NCI-H2227 treated with DMSO at 0.1 percent for 48 hours (cell line): ENCODE measurements around the gene GALNT1.
"Not testable (repeated sequence)": the region's sequence is repeated elsewhere in the genome, so short reads cannot be mapped to it uniquely, and the experiment has no call there.

Experiments
- DNase-seq: peaks from one replicate; lab custom pipeline; 2025; lab: John Stamatoyannopoulos, UW

GALNT1 gene

DNA sequence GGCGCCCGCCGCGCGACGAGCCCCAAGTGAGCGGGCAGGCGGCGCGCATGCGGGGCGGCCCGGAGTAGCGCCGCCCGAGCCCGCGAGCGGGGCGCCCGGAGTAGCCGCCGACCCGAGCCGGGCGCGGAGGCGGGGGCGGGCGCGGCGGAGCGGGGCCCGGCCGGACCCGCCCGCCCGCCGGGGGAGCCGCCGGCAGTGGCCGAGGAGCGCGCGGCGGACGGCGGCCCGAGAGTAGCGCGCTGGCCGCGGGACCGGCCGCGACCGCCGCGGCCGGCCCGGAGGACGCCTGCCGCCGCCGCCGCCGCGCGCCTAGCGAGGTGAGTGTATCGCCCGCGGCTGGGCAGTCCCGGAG is at the start of gene GALNT1:
Gene GALNT1 (plus strand): TSS at position 195 of the 352 bp plus-strand sequence. CDS start 72,923 bp downstream, outside the sequence.
- DNase-seq = no peak

DNA sequence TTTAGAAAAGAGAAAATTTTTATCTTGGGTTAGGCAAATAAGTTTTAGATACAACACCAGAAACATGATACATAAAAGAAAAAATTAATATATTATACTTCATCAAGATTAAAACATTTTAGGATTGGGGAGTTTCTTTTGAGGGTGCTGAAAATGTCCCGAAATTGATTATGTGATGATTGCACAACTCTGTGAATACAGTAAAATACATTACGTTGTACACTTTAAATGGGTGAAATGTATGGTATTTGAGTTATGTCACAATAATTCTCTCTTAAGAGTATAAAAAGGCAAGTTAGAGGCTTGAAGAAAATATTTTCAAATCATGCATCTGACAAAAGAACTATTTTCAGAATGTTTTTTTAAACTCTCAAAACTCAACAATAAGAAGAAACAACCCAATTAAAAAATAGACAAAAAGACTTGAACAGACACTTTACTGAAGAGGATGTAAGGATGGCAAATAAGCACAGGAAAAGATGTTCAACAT is 47.6 kb upstream of the GALNT1 start:
- DNase-seq = no peak

DNA sequence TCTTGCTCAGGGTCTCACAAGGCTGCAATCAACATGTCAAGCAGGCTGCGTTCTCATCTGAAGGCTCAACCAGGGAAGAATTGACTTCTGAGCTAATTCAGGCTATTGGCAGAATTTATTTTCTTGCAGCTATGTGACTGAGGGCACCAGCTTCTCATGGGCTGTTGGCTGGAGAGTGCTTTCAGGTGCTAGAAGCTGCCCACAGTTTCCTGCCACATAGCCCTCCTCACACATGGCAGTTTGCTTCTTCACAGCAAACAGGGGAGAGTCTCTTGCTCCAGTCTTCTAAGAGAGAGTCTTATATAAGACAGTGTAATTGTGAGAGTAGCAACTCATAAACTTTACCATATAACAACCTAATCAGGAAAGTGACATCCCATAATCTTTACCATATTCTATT is 46.2 kb upstream of the GALNT1 start:
- no peak for DNase-seq

DNA sequence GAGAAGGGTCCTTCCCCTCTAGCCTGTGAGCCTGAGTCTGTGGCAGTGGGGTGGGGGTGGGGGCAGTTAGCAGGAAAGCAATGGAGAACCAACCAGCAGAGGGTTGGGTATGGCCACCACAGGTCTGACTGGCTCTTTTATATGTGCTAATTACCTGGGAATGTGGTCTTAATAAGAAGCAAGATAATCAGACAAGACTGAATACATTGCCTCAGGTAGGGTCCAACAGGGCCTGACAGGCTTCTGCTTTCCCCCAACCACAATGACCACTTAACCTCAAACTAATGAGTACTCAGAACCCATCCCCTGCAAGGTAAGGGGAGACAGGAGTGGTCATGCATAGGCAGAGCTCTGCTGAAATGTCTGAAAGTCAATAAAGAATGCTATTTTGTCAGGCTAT is 39.2 kb upstream of the GALNT1 start:
- DNase-seq = no peak

DNA sequence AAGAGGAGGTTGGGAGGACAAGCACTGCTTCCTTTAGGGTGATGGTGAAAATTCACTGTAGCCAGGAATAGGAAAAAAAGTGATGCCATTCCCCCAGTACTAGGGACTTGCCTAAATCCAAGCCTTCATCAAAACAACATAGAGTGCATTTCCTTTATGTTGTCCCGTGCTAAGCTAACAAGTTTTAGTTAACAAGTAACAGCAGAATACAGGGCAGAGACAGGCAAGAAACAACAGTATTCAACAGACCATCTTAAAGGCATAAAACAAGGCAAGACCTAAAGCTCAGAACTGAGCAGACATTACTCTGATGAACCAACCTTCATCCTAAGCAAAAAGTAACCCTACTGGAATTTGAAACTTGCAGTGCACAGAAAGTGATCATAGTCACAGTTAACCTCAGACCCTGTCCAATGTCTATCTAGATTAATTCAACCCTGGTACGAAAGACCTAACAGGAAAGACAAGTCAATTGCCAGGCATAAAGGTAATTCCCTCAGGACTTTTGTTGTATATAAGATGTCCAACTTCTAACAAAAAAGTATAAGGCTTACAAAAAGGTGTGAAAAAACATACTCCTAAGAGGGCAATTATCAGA is 34.4 kb upstream of the GALNT1 start:
- DNase-seq = no peak

GRCh38 chr18:35549564-35549963 is 32.0 kb upstream of the GALNT1 start:
- no peak for DNase-seq

- no peak for DNase-seq
These were observed 28.2 kb upstream of the GALNT1 start for GRCh38 chr18:35553300-35553699.

GRCh38 chr18:35555538-35555937 is 26.0 kb upstream of the GALNT1 start:
- DNase-seq = not testable (repeated sequence)

GRCh38 chr18:35559867-35560266 is 21.7 kb upstream of the GALNT1 start:
- DNase-seq = no peak

GRCh38 chr18:35564795-35565453 is 16.6 kb upstream of the GALNT1 start:
- no peak for DNase-seq

GRCh38 chr18:35566019-35566418 is 15.5 kb upstream of the GALNT1 start:
- no peak for DNase-seq

GRCh38 chr18:35570182-35570581 is 11.4 kb upstream of the GALNT1 start:
- no peak for DNase-seq

- no peak for DNase-seq
These were observed 10.4 kb upstream of the GALNT1 start for GRCh38 chr18:35571138-35571537.

GRCh38 chr18:35572644-35573043 is 8.9 kb upstream of the GALNT1 start:
- DNase-seq = no peak

- DNase-seq = no peak
These were observed 8.0 kb upstream of the GALNT1 start for GRCh38 chr18:35573531-35573930.

DNA sequence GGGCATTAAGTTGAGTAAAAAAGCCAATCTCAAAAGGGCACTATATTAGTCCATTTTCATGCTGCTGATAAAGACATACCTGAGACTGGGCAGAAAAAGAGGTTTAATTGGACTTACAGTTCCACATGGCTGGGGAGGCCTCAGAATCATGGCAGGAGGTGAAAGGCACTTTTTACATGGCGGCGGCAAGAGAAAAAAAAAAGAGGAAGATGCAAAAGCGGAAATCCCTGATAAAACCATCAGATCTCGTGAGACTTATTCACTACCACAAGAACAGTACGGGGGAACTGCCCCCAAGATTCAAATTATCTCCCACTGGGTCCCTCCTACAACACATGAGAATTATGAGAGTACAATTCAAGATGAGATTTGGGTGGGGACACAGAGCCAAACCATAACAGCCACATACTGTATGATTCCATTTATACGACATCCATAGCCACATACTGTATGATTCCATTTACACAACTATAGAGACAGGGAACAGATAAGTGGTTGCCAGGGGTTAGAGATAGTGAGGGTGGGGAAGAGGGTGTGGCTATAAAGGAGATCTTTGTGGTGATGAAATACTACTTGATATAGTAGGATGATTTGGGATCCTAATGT is 5.2 kb upstream of the GALNT1 start:
- not testable (repeated sequence) for DNase-seq

GRCh38 chr18:35577045-35577848 is 4.3 kb upstream of the GALNT1 start:
- DNase-seq = no peak

- DNase-seq = no peak
These were observed 3.1 kb upstream of the GALNT1 start for GRCh38 chr18:35578481-35578880.

- DNase-seq = no peak
These were observed 2.6 kb upstream of the GALNT1 start for GRCh38 chr18:35578936-35579335.

DNA sequence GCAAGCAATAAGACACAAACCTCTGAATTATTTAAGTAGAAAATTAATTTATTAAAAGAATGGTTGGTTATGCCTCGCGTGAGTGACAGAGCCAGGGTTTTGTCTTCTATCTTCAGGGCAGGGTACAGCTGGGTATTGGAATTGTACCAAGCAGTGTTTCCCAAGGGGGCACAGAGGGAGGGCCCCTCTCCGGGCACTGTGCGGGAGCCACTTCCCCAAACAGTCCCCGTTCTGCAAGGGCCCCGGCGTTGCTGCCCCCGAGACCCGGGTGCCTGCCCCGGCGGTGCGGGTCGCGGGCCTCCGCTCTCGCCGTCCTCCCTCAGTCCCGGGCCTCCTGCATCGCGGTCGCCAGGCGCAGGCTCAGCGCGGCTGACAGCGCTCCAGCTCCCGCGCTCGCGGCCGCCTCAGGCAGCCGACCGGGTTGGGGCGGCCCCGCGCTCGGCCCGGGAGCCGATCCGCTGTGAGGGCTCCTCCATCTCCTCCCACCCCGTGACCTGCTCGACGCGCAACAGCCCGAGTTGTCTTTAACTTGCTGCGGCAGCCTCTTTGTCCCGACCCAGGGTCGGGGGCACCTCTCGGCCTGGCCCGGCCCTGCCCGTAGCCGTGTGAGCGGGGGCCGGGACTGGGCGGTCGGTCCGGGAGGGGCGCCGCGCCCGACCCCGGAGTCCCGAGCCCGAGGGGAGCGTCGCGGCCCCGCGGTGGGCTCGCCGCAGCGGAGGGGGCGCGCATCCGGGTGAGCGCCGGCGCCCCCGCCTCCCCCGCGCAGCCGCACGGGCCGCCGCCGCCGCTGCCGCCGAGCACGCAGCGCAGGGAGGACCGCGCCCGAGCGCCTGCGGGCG is 620 bp upstream of the GALNT1 start:
- DNase-seq = peak; percentile 29

- no peak for DNase-seq
These were observed 530 bp downstream of the GALNT1 start for GRCh38 chr18:35581898-35582641.
